Measurements from ENCODE around the gene OVCH1. TPM values are rescaled to one million over a fixed set of nuclear protein-coding genes. Genes with fewer than 3 reads are reported as not detected.
A peak's percentile ranks its signal among the peaks of the same experiment; 100 is the strongest.

The OVCH1 gene
- total and polyA plus RNA-seq, 4 experiments from 2014 or later = not detected

GRCh38 chr12:29519585-29520182, 22.2 kb upstream of the OVCH1 start:
- no peaks in the 10 kb centered on the region for H3K9me3 ChIP-seq (ENCODE audit: control insufficient read depth in 1 of 2, low read length in 2 of 2)
- Mint-ChIP-seq H3K9me3 (no peaks in the 10 kb centered on the region), H3K27me3 (peaks cover 4 to 8% of the 10 kb centered on the region in 2 donors), H3K27ac (no peak overlapping the region), H3K36me3 (no peaks in the 10 kb centered on the region), H3K4me1 (no peaks in the 10 kb centered on the region), H3K4me3 (no peak overlapping the region)
- POLR2A ChIA-PET (ENCODE audit: partially characterized antibody) = no interaction called here
- H3K4me1 ChIP-seq (ENCODE audit: insufficient read depth, low read length) = no peaks in the 10 kb centered on the region
- H3K36me3 ChIP-seq (ENCODE audit: insufficient read depth, low read length) = no peaks in the 10 kb centered on the region
- H3K27me3 ChIP-seq (ENCODE audit: insufficient read depth, low read length) = no peaks in the 10 kb centered on the region
- CTCF ChIA-PET (ENCODE audit: partially characterized antibody) = interaction anchor here (0.8 to 4.4 kb wide), 16 partner anchors 8 to 1328 kb away, joined by 3 to 34 read pairs (median 4); no protein-coding TSS in a partner anchor
- peak in 4 of 5 donors; percentile 11 to 30 (median 18) for DNase-seq
- intact Hi-C loops (cut with micrococcal nuclease) = loop anchor here (1.0 kb wide), 2 partner anchors 1288 to 1325 kb away; no protein-coding TSS in a partner anchor
- H3K27ac ChIP-seq (ENCODE audit: low read depth, low read length) = no peak overlapping the region
- no peak overlapping the region for H3K4me3 ChIP-seq (ENCODE audit: low read length in 2 of 2)

- no peaks in the 10 kb centered on the region for H3K9me3 Mint-ChIP-seq
- no peaks in the 10 kb centered on the region for H3K4me1 Mint-ChIP-seq
- DNase-seq = no peak
- intact Hi-C loops (cut with micrococcal nuclease) = no loop called here
- peaks cover 4 to 11% of the 10 kb centered on the region in 2 donors for H3K27me3 Mint-ChIP-seq
- H3K36me3 ChIP-seq (ENCODE audit: insufficient read depth, low read length) = no peaks in the 10 kb centered on the region
- no peaks in the 10 kb centered on the region for H3K27me3 ChIP-seq (ENCODE audit: insufficient read depth, low read length)
- no peaks in the 10 kb centered on the region for H3K36me3 Mint-ChIP-seq
- H3K9me3 ChIP-seq (ENCODE audit: control insufficient read depth in 1 of 2, low read length in 2 of 2) = no peaks in the 10 kb centered on the region
- H3K27ac ChIP-seq (ENCODE audit: low read depth, low read length) = no peak overlapping the region
- H3K27ac Mint-ChIP-seq = no peak overlapping the region
- ChIA-PET POLR2A (ENCODE audit: partially characterized antibody) (no interaction called here), CTCF (ENCODE audit: partially characterized antibody) (interaction anchor here (0.6 to 4.4 kb wide), 6 partner anchors 16 to 1883 kb away, joined by 3 to 34 read pairs (median 8); no protein-coding TSS in a partner anchor)
- no peak overlapping the region for H3K4me3 Mint-ChIP-seq
- H3K4me3 ChIP-seq (ENCODE audit: low read length in 2 of 2) = no peak overlapping the region
- H3K4me1 ChIP-seq (ENCODE audit: insufficient read depth, low read length) = no peaks in the 10 kb centered on the region
Observed at GRCh38 chr12:29518407-29518806, 20.9 kb upstream of the OVCH1 start.

GRCh38 chr12:29517264-29517663, 19.8 kb upstream of the OVCH1 start:
- H3K9me3 Mint-ChIP-seq = no peaks in the 10 kb centered on the region
- no peaks in the 10 kb centered on the region for H3K36me3 ChIP-seq (ENCODE audit: insufficient read depth, low read length)

GRCh38 chr12:29516431-29516875, 19.0 kb upstream of the OVCH1 start:
- Mint-ChIP-seq H3K9me3 (no peaks in the 10 kb centered on the region), H3K4me3 (no peak overlapping the region), H3K36me3 (no peaks in the 10 kb centered on the region), H3K27me3 (peaks cover 4 to 10% of the 10 kb centered on the region in 2 donors), H3K4me1 (no peaks in the 10 kb centered on the region), H3K27ac (no peak overlapping the region)
- no peaks in the 10 kb centered on the region for H3K4me1 ChIP-seq (ENCODE audit: insufficient read depth, low read length)
- H3K4me3 ChIP-seq (ENCODE audit: low read length in 2 of 2) = no peak overlapping the region
- H3K9me3 ChIP-seq (ENCODE audit: control insufficient read depth in 1 of 2, low read length in 2 of 2) = no peaks in the 10 kb centered on the region
- H3K27me3 ChIP-seq (ENCODE audit: insufficient read depth, low read length) = no peaks in the 10 kb centered on the region
- H3K36me3 ChIP-seq (ENCODE audit: insufficient read depth, low read length) = no peaks in the 10 kb centered on the region
- intact Hi-C loops (cut with micrococcal nuclease) = loop anchor here (2.0 kb wide), 1 partner anchor 208 kb away; no protein-coding TSS in a partner anchor
- DNase-seq = no peak
- ChIA-PET CTCF (ENCODE audit: partially characterized antibody) (interaction anchor here (0.6 to 1.1 kb wide), 4 partner anchors 8 to 22 kb away, joined by 3 to 4 read pairs (median 3); no protein-coding TSS in a partner anchor), POLR2A (ENCODE audit: partially characterized antibody) (no interaction called here)
- no peak overlapping the region for H3K27ac ChIP-seq (ENCODE audit: low read depth, low read length)

More at GRCh38 chr12:29517264-29517663, 19.8 kb upstream of the OVCH1 start:
- ChIA-PET CTCF (ENCODE audit: partially characterized antibody) (interaction anchor here (0.7 to 1.1 kb wide), 4 partner anchors 9 to 1335 kb away, joined by 3 to 4 read pairs (median 3); no protein-coding TSS in a partner anchor), POLR2A (ENCODE audit: partially characterized antibody) (no interaction called here)
- intact Hi-C loops (cut with micrococcal nuclease) = loop anchor here (1.0 to 2.0 kb wide), 2 partner anchors 208 to 444 kb away; no protein-coding TSS in a partner anchor
- Mint-ChIP-seq H3K4me3 (no peak overlapping the region), H3K36me3 (no peaks in the 10 kb centered on the region), H3K4me1 (no peaks in the 10 kb centered on the region), H3K27ac (no peak overlapping the region), H3K27me3 (peaks cover 4 to 10% of the 10 kb centered on the region in 2 donors)
- DNase-seq = no peak
- Histone ChIP-seq H3K4me3 (ENCODE audit: low read length in 2 of 2) (no peak overlapping the region), H3K4me1 (ENCODE audit: insufficient read depth, low read length) (no peaks in the 10 kb centered on the region), H3K27me3 (ENCODE audit: insufficient read depth, low read length) (no peaks in the 10 kb centered on the region), H3K27ac (ENCODE audit: low read depth, low read length) (no peak overlapping the region), H3K9me3 (ENCODE audit: control insufficient read depth in 1 of 2, low read length in 2 of 2) (no peaks in the 10 kb centered on the region)

- intact Hi-C loops (cut with micrococcal nuclease) = no loop called here
Observed at GRCh38 chr12:29510591-29511185, 13.2 kb upstream of the OVCH1 start.

GRCh38 chr12:29509503-29509902, 12.0 kb upstream of the OVCH1 start:
- no peak overlapping the region for H3K27ac Mint-ChIP-seq
- no peaks in the 10 kb centered on the region for H3K4me1 Mint-ChIP-seq
- no peaks in the 10 kb centered on the region for H3K36me3 ChIP-seq (ENCODE audit: insufficient read depth, low read length)
- H3K27me3 ChIP-seq (ENCODE audit: insufficient read depth, low read length) = no peaks in the 10 kb centered on the region
- H3K4me3 ChIP-seq (ENCODE audit: low read length in 2 of 2) = no peak overlapping the region
- intact Hi-C loops (cut with micrococcal nuclease) = no loop called here
- POLR2A ChIA-PET (ENCODE audit: partially characterized antibody) = no interaction called here
- no peaks in the 10 kb centered on the region for H3K36me3 Mint-ChIP-seq
- peaks cover 11 to 20% of the 10 kb centered on the region in 2 donors for H3K27me3 Mint-ChIP-seq
- DNase-seq = no peak
- H3K27ac ChIP-seq (ENCODE audit: low read depth, low read length) = no peak overlapping the region
- no peaks in the 10 kb centered on the region for H3K4me1 ChIP-seq (ENCODE audit: insufficient read depth, low read length)
- CTCF ChIA-PET (ENCODE audit: partially characterized antibody) = no interaction called here
- H3K9me3 Mint-ChIP-seq = no peaks in the 10 kb centered on the region
- H3K9me3 ChIP-seq (ENCODE audit: control insufficient read depth in 1 of 2, low read length in 2 of 2) = no peaks in the 10 kb centered on the region
- no peak overlapping the region for H3K4me3 Mint-ChIP-seq

More at GRCh38 chr12:29510591-29511185, 13.2 kb upstream of the OVCH1 start:
- Mint-ChIP-seq H3K4me1 (no peaks in the 10 kb centered on the region), H3K9me3 (no peaks in the 10 kb centered on the region), H3K27ac (peak overlapping the region in 2 of 7 donors; percentile 5 to 86), H3K4me3 (no peak overlapping the region), H3K36me3 (no peaks in the 10 kb centered on the region), H3K27me3 (peaks cover 13 to 20% of the 10 kb centered on the region in 2 donors)
- no peaks in the 10 kb centered on the region for H3K9me3 ChIP-seq (ENCODE audit: control insufficient read depth in 1 of 2, low read length in 2 of 2)
- DNase-seq = no peak
- no peaks in the 10 kb centered on the region for H3K36me3 ChIP-seq (ENCODE audit: insufficient read depth, low read length)
- no peak overlapping the region for H3K4me3 ChIP-seq (ENCODE audit: low read length in 2 of 2)
- POLR2A ChIA-PET (ENCODE audit: partially characterized antibody) = no interaction called here
- H3K27me3 ChIP-seq (ENCODE audit: insufficient read depth, low read length) = no peaks in the 10 kb centered on the region
- no peak overlapping the region for H3K27ac ChIP-seq (ENCODE audit: low read depth, low read length)
- CTCF ChIA-PET (ENCODE audit: partially characterized antibody) = interaction anchor here (0.7 to 2.1 kb wide), 2 partner anchors 10 to 20 kb away, joined by 3 to 9 read pairs; no protein-coding TSS in a partner anchor
- H3K4me1 ChIP-seq (ENCODE audit: insufficient read depth, low read length) = no peaks in the 10 kb centered on the region

GRCh38 chr12:29508949-29509348, 11.5 kb upstream of the OVCH1 start:
- no peaks in the 10 kb centered on the region for H3K36me3 ChIP-seq (ENCODE audit: insufficient read depth, low read length)
- Mint-ChIP-seq H3K36me3 (no peaks in the 10 kb centered on the region), H3K4me1 (no peaks in the 10 kb centered on the region), H3K27ac (no peak overlapping the region), H3K9me3 (no peaks in the 10 kb centered on the region), H3K27me3 (peaks cover 12 to 22% of the 10 kb centered on the region in 2 donors), H3K4me3 (no peak overlapping the region)
- no peaks in the 10 kb centered on the region for H3K27me3 ChIP-seq (ENCODE audit: insufficient read depth, low read length)
- no peak for DNase-seq
- POLR2A ChIA-PET (ENCODE audit: partially characterized antibody) = no interaction called here
- H3K4me1 ChIP-seq (ENCODE audit: insufficient read depth, low read length) = no peaks in the 10 kb centered on the region
- intact Hi-C loops (cut with micrococcal nuclease) = no loop called here
- H3K27ac ChIP-seq (ENCODE audit: low read depth, low read length) = no peak overlapping the region
- H3K9me3 ChIP-seq (ENCODE audit: control insufficient read depth in 1 of 2, low read length in 2 of 2) = no peaks in the 10 kb centered on the region
- CTCF ChIA-PET (ENCODE audit: partially characterized antibody) = interaction anchor here (1.5 kb wide), 1 partner anchor 8 kb away, joined by 4 read pairs; no protein-coding TSS in a partner anchor
- no peak overlapping the region for H3K4me3 ChIP-seq (ENCODE audit: low read length in 2 of 2)

Measured in CD4-positive, alpha-beta memory T cell (primary cell).